ENCODE measurements around the gene PIANP. TPM values are rescaled to one million over a fixed set of nuclear protein-coding genes. Genes with fewer than 3 reads are reported as not detected.

The PIANP gene
- total RNA-seq, 1 donor from 2014 or later: 0.18 TPM

DNA sequence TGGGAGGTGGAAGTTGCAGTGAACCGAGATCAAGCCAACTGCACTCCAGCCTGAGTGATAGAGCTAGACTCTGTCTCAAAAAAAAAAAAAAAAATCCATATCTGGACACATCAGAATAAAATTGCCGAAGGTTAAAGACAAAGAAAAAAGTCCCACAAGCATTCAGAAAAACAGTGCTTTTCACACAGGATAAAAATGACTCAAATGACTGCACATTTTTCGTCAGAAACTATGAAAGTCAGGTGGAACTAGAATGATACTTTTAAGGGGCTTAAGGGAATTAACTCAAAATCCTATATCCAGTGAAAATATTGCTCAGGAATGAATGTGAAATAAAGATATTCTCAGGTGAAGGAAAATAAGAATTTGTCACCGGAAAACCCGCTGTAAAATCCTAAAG, 36.1 kb upstream of the PIANP start:
- intact Hi-C loops (cut with DNase I): loop anchor here (10.0 kb wide), 1 partner anchor 48 kb away; the partner anchor contains the start of gene CD4
- Histone ChIP-seq H3K36me3 (peaks cover 20% of the 10 kb centered on the region), H3K27ac (no peak overlapping the region), H3K4me1 (peaks cover 6% of the 10 kb centered on the region), H3K27me3 (ENCODE audit: low read depth) (no peaks in the 10 kb centered on the region), H3K9me3 (no peaks in the 10 kb centered on the region), H3K4me3 (no peak overlapping the region)
- TF ChIP-seq, protein P1, sequence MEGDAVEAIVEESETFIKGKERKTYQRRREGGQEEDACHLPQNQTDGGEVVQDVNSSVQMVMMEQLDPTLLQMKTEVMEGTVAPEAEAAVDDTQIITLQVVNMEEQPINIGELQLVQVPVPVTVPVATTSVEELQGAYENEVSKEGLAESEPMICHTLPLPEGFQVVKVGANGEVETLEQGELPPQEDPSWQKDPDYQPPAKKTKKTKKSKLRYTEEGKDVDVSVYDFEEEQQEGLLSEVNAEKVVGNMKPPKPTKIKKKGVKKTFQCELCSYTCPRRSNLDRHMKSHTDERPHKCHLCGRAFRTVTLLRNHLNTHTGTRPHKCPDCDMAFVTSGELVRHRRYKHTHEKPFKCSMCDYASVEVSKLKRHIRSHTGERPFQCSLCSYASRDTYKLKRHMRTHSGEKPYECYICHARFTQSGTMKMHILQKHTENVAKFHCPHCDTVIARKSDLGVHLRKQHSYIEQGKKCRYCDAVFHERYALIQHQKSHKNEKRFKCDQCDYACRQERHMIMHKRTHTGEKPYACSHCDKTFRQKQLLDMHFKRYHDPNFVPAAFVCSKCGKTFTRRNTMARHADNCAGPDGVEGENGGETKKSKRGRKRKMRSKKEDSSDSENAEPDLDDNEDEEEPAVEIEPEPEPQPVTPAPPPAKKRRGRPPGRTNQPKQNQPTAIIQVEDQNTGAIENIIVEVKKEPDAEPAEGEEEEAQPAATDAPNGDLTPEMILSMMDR (IDR thresholded peaks at IDR 0.05): no peak
- DNase-seq (no peak), ATAC-seq (no peak)

DNA sequence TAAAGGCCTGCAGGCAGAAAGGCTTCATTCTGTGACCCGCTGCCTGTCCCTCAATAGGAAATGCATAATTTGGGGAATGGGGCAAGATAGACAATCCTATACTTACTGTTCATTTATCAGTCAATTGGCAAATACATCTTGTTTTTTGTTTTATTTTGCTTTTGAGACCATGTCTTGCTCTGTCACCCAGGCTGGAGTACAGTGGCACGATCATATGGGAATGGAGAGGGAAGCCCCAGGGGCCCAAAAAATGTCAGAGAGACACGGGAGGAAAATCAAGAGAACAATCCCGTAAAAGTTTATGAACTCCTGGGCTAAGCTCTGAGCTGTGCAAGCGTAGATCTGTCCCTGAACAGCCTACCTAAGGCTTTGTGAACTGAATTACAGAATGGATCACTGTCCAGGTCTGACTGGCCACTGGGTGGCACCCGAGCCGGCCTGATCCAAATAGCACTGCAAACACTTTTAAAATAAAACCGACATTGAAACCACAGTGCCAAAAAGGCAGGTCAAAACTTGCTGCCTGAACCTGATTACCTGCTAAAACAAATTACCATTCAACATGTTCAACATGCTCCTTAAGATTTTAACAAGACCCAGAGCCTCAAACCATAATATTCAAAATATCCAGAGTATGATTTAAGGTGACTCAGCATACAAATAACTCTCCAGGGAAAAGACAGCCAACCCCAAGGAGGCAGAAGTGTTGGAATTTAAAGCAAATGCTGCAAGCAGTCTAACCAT, 35.0 kb upstream of the PIANP start:
- peaks cover 6% of the 10 kb centered on the region for H3K4me1 ChIP-seq
- no peak overlapping the region for H3K4me3 ChIP-seq
- TF ChIP-seq, protein P1 (IDR thresholded peaks at IDR 0.05): peak; percentile 75
- intact Hi-C loops (cut with DNase I): loop anchor here (10.0 kb wide), 1 partner anchor 49 kb away; the partner anchor contains the start of gene CD4
- H3K27me3 ChIP-seq (ENCODE audit: low read depth): no peaks in the 10 kb centered on the region
- ATAC-seq (peak; percentile 89 to 93), DNase-seq (peak; percentile 77)
- peaks cover 31% of the 10 kb centered on the region for H3K36me3 ChIP-seq
- no peaks in the 10 kb centered on the region for H3K9me3 ChIP-seq
- peak overlapping the region; percentile 22 for H3K27ac ChIP-seq

DNA sequence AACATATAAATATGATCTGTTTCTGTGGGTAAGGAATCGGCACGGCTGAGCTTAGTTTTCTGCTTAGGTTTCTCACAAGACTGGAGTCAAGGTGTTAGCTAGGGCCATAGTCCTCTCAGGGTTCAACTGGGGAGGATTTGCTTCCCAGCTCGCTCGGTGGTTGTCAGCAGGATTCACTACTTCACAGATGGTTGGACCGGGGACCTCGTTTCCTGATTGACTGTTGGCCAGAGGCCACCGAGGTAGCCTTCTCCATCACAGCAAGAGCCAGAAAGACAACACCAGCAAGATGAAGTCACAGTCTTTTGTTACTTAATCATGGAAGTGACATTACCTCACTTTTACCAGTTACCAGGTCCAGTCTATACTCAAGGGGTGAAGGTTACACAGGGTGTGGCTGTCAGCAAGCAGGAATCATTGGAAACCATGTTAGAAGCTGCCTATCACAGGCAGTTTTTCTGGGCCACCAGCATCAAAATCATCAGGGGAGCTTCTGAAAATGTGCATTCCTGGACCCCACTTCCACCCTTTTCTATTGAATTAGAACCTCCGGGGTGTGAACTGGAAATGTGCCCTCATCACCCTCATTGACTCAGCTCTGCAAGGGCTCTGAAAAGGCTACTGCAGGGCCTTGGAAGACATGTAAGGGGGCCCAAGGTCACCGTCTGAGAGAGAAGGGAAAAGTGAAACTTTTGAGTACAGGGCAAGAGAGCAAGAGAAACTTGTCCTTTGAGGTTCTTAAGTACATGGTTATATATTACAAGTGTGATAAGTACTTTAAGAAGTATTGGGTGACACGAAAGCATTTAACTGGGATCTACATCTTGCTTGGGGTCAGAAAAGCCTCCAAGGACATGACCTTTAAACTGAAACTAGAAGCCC, 34.1 kb upstream of the PIANP start:
- Histone ChIP-seq H3K4me1 (peaks cover 6% of the 10 kb centered on the region), H3K9me3 (no peaks in the 10 kb centered on the region), H3K27me3 (ENCODE audit: low read depth) (no peaks in the 10 kb centered on the region), H3K4me3 (no peak overlapping the region), H3K27ac (no peak overlapping the region), H3K36me3 (peaks cover 40% of the 10 kb centered on the region)
- no peak for DNase-seq
- TF ChIP-seq, protein P1 (IDR thresholded peaks at IDR 0.05): no peak
- intact Hi-C loops (cut with DNase I): loop anchor here (10.0 kb wide), 1 partner anchor 50 kb away; the partner anchor contains the start of gene CD4
- no peak for ATAC-seq

DNA sequence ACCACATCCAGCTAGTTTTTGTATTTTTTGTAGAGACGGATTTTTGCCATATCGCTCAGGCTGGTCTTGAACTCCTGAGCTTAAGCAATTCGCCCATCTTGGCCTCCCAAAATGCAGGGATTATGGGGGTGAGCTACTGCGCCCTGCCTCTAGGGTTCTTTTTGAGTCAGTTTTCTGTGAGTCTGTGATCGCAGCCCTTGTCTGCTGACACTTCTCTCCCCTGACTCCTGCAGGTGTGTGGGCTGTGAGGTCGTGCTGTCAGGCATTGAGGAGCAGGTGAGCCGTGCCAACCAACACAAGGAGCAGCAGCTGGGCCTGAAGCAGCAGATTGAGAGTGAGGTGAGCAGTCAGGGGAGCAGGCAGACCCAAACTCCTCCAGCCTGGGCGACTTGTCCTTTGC, 29.6 kb upstream of the PIANP start:
- H3K4me3 ChIP-seq: no peak overlapping the region
- H3K9me3 ChIP-seq: no peaks in the 10 kb centered on the region
- H3K4me1 ChIP-seq: peaks cover 2% of the 10 kb centered on the region
- intact Hi-C loops (cut with DNase I): loop anchor here (10.0 kb wide), 1 partner anchor 55 kb away; the partner anchor contains the start of gene CD4
- no peak overlapping the region for H3K27ac ChIP-seq
- TF ChIP-seq, protein P1 (IDR thresholded peaks at IDR 0.05): no peak
- peaks cover 68% of the 10 kb centered on the region for H3K36me3 ChIP-seq
- DNase-seq (no peak), ATAC-seq (no peak)
- H3K27me3 ChIP-seq (ENCODE audit: low read depth): no peaks in the 10 kb centered on the region

DNA sequence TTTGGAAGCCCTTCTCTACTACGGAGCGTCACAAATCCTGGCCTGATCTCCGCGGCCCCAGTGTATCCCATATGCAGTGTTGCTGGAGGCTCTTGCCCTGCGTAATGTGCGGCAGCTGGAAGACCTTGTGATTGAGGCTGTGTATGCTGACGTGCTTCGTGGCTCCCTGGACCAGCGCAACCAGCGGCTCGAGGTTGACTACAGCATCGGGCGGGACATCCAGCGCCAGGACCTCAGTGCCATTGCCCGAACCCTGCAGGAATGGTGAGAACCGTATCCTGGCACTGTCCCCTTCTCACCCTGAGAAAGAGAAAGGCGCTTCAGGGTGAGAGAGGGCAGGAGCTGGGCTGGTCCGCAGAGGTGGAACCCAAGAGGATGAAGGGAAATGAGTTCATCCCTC, 28.6 kb upstream of the PIANP start:
- Histone ChIP-seq H3K27me3 (ENCODE audit: low read depth) (no peaks in the 10 kb centered on the region), H3K36me3 (peaks cover 61% of the 10 kb centered on the region), H3K9me3 (no peaks in the 10 kb centered on the region), H3K4me3 (no peak overlapping the region), H3K4me1 (peaks cover 11% of the 10 kb centered on the region), H3K27ac (no peak overlapping the region)
- intact Hi-C loops (cut with DNase I): no loop called here
- no peak for ATAC-seq
- no peak for DNase-seq
- TF ChIP-seq, protein P1 (IDR thresholded peaks at IDR 0.05): no peak

Measured in lower lobe of right lung (tissue), 2 donors.